ENCODE measurements around the gene STIMATE.

STIMATE gene

GRCh38 chr3:52887166-52887565 lies 10.2 kb downstream of the STIMATE start:
- Mint-ChIP-seq H3K27ac (no peak overlapping the region), H3K9me3 (peaks cover 2% of the 10 kb centered on the region), H3K4me1 (peaks cover 7% of the 10 kb centered on the region), H3K36me3 (ENCODE audit: low read depth) (peaks cover 19% of the 10 kb centered on the region), H3K4me3 (no peak overlapping the region), H3K27me3 (ENCODE audit: low read depth) (no peaks in the 10 kb centered on the region)
- no peak for TF ChIP-seq CTCF (IDR thresholded peaks at IDR 0.05; ENCODE audit: unreplicated experiment in 3 of 3)

- Mint-ChIP-seq H3K4me1 (no peaks in the 10 kb centered on the region), H3K27ac (no peak overlapping the region), H3K36me3 (ENCODE audit: low read depth) (peaks cover 19% of the 10 kb centered on the region), H3K27me3 (ENCODE audit: low read depth) (no peaks in the 10 kb centered on the region), H3K9me3 (peaks cover 2% of the 10 kb centered on the region), H3K4me3 (no peak overlapping the region)
- TF ChIP-seq CTCF (IDR thresholded peaks at IDR 0.05; ENCODE audit: unreplicated experiment in 3 of 3) = no peak
These were observed 11.2 kb downstream of the STIMATE start for GRCh38 chr3:52886049-52886730.

GRCh38 chr3:52882377-52882776 lies 15.0 kb downstream of the STIMATE start:
- Mint-ChIP-seq H3K9me3 (peaks cover 2% of the 10 kb centered on the region), H3K4me3 (no peak overlapping the region), H3K36me3 (ENCODE audit: low read depth) (peaks cover 29% of the 10 kb centered on the region), H3K27ac (no peak overlapping the region), H3K27me3 (ENCODE audit: low read depth) (no peaks in the 10 kb centered on the region), H3K4me1 (no peaks in the 10 kb centered on the region)
- no peak for TF ChIP-seq CTCF (IDR thresholded peaks at IDR 0.05; ENCODE audit: unreplicated experiment in 3 of 3)

- H3K4me1 Mint-ChIP-seq = no peaks in the 10 kb centered on the region
- H3K36me3 Mint-ChIP-seq (ENCODE audit: low read depth) = peaks cover 29% of the 10 kb centered on the region
- no peaks in the 10 kb centered on the region for H3K27me3 Mint-ChIP-seq (ENCODE audit: low read depth)
- H3K9me3 Mint-ChIP-seq = peaks cover 2% of the 10 kb centered on the region
- no peak overlapping the region for H3K4me3 Mint-ChIP-seq
- no peak overlapping the region for H3K27ac Mint-ChIP-seq
- TF ChIP-seq CTCF (IDR thresholded peaks at IDR 0.05; ENCODE audit: unreplicated experiment in 3 of 3) = no peak
These were observed 15.5 kb downstream of the STIMATE start for GRCh38 chr3:52881871-52882270.

GRCh38 chr3:52880474-52880873 lies 16.9 kb downstream of the STIMATE start:
- Mint-ChIP-seq H3K9me3 (no peaks in the 10 kb centered on the region), H3K27ac (no peak overlapping the region)

More at GRCh38 chr3:52880474-52880873, 16.9 kb downstream of the STIMATE start:
- H3K4me3 Mint-ChIP-seq = no peak overlapping the region
- H3K36me3 Mint-ChIP-seq (ENCODE audit: low read depth) = peaks cover 19% of the 10 kb centered on the region
- no peak for TF ChIP-seq CTCF (IDR thresholded peaks at IDR 0.05; ENCODE audit: unreplicated experiment in 3 of 3)
- no peaks in the 10 kb centered on the region for H3K27me3 Mint-ChIP-seq (ENCODE audit: low read depth)
- H3K4me1 Mint-ChIP-seq = no peaks in the 10 kb centered on the region

Measured in nephron (organoid).